Cardiac muscle cell (in vitro differentiated cells and primary cell): Measurements from ENCODE around the gene CSF2. TPM values are rescaled to one million over a fixed set of nuclear protein-coding genes. Genes with fewer than 3 reads are reported as not detected.

ENCODE experiments used
- DNase-seq, 2 donors: peaks; one replicate each; pipeline versions ENCODE4 v3.0.0 to v3.0.0-alpha.2; 2010 to 2017; ENCODE audit warnings: low read depth in 1 of 2, low spot score in 1 of 2
- H3K27ac ChIP-seq: fragments of 200-600 bp; sonication (generic); 2 replicates; pipeline ENCODE4 v1.5.1; 2016
- H3K27me3 ChIP-seq: fragments of 200-600 bp; sonication (generic); 2 replicates; pipeline ENCODE4 v1.6.0; 2016; ENCODE audit warnings: control low read depth
- H3K36me3 ChIP-seq: fragments of 200-600 bp; sonication (generic); 2 replicates; pipeline ENCODE4 v1.5.1; 2016; ENCODE audit warnings: control low read depth
- H3K4me1 ChIP-seq: fragments of 200-600 bp; sonication (generic); 2 replicates; pipeline ENCODE4 v1.8.1; 2017; ENCODE audit warnings: low read depth, mild to moderate bottlenecking, mixed run types
- H3K4me3 ChIP-seq: fragments of 200-600 bp; sonication (generic); 2 replicates; pipeline ENCODE4 v1.5.1; 2016; ENCODE audit warnings: mild to moderate bottlenecking
- H3K9me3 ChIP-seq: fragments of 200-600 bp; sonication (generic); 2 replicates; pipeline ENCODE4 v1.5.1; 2017; ENCODE audit warnings: low read depth, mild to moderate bottlenecking, control low read depth
- polyA plus RNA-seq: library from polyadenylated mRNA; unstranded; fragments of >200 nt; fragmentation: Nextera tagmentation; extraction: Ambion mirVana; gene quantifications from 2 replicates; pipeline ENCODE4 v1.2.1, GENCODE V29; 2016
- total RNA-seq: library from RNA; depleted of rRNA; stranded (reverse); fragments of >200 nt; gene quantifications from 2 replicates; pipeline ENCODE4 v1.2.3, GENCODE V29; 2016
- TF ChIP-seq, protein P1 (sequence below): IDR thresholded peaks from 2 replicates; pipeline ENCODE4 v1.5.1; 2012; ENCODE audit warnings: low read depth, mild to moderate bottlenecking, low read length

The CSF2 gene
- total and polyA plus RNA-seq, 2 experiments from 2014 or later, result not detected

DNA sequence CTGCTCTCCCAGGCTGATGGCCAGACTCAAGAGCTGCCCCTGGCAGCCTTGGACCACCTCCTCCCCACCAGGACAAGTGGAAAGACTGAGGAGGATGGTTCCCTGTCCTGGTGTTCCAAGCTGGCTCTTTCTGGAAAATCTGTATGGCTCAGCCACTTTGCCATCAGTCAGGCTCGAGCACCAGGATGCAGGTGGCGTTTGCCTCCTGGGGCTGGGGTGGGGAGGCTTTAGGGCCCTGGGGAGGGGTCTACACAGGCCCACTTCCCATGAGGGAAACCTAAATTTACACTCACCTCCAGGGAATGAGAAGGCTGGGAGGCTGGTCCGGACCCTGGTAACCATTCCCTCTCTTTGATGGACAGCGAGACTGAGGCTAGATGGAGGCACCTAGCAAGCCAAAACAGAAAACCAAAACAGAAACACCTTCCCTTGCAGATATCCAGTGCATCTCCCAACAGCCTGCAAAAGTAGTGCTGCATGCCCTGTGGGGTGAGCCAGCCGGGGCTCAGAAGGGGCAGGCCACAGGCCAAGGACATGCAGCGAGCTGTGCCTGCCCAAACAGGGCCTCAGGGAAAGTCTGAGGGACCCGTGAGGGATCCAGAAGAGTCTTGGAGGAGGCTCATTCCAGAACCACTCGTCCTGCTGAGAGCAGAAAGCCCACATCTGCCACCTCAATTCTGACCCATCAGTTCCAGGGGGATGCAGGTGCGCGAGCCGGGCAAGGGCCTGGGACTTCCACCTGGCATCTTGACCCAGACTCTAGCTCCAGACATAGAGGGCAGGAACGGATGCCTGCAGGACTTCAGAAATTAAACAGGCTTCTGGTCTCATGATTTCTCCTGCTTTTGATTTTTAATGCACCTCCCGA is 5.4 kb upstream of the CSF2 start:
- no peak overlapping the region for H3K4me3 ChIP-seq
- TF ChIP-seq, protein P1, sequence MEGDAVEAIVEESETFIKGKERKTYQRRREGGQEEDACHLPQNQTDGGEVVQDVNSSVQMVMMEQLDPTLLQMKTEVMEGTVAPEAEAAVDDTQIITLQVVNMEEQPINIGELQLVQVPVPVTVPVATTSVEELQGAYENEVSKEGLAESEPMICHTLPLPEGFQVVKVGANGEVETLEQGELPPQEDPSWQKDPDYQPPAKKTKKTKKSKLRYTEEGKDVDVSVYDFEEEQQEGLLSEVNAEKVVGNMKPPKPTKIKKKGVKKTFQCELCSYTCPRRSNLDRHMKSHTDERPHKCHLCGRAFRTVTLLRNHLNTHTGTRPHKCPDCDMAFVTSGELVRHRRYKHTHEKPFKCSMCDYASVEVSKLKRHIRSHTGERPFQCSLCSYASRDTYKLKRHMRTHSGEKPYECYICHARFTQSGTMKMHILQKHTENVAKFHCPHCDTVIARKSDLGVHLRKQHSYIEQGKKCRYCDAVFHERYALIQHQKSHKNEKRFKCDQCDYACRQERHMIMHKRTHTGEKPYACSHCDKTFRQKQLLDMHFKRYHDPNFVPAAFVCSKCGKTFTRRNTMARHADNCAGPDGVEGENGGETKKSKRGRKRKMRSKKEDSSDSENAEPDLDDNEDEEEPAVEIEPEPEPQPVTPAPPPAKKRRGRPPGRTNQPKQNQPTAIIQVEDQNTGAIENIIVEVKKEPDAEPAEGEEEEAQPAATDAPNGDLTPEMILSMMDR, result no peak
- H3K27me3 ChIP-seq, result no peaks in the 10 kb centered on the region
- H3K36me3 ChIP-seq, result no peaks in the 10 kb centered on the region
- H3K9me3 ChIP-seq, result no peaks in the 10 kb centered on the region
- DNase-seq, result no peak
- H3K27ac ChIP-seq, result no peak overlapping the region
- no peaks in the 10 kb centered on the region for H3K4me1 ChIP-seq

DNA sequence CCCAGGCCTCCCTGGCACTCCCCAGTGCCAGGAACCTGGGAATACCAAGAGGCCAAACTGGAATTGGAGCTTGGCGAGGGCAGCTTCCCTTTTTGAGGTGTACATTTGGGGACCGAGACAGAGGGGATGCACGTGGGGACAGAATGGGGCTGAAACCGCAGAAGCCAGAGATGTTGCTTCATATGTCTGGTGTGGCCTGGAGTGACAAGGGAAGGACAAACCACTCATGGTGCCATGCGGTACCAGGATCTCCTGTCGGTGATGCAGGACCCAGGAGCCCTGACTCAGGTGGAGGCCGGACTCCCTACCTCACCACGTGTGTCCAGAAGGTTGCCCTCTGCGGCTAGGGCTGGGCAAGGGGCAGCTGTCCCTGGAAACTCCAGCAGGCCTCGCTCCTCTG is 4.0 kb upstream of the CSF2 start:
- Histone ChIP-seq H3K9me3 (no peaks in the 10 kb centered on the region), H3K27ac (no peak overlapping the region), H3K4me3 (no peak overlapping the region), H3K4me1 (no peaks in the 10 kb centered on the region), H3K36me3 (no peaks in the 10 kb centered on the region), H3K27me3 (no peaks in the 10 kb centered on the region)
- no peak for DNase-seq
- TF ChIP-seq, protein P1, result no peak

DNA sequence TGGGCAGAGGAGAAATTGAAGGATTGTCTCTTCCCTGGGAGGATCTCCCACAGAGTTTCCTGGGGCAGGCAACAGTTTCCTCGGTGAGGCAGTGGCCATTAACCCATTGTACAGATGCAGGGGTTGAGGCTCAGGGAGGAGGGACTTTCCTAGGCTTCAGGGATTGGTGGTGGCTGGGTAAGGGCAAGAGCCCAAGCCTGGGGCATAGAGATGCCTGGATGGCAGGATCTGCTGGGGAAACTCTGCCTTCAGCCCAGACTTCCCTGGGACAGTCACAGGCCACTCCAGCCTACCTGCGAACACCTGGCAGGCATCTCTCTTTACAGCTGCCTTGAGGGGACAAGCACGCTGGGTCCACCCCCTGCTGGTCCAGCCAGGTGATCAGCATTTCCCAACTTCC is 3.6 kb upstream of the CSF2 start:
- Histone ChIP-seq H3K36me3 (no peaks in the 10 kb centered on the region), H3K27ac (no peak overlapping the region), H3K4me1 (no peaks in the 10 kb centered on the region), H3K4me3 (no peak overlapping the region), H3K9me3 (no peaks in the 10 kb centered on the region), H3K27me3 (no peaks in the 10 kb centered on the region)
- no peak for DNase-seq
- TF ChIP-seq, protein P1, result no peak

DNA sequence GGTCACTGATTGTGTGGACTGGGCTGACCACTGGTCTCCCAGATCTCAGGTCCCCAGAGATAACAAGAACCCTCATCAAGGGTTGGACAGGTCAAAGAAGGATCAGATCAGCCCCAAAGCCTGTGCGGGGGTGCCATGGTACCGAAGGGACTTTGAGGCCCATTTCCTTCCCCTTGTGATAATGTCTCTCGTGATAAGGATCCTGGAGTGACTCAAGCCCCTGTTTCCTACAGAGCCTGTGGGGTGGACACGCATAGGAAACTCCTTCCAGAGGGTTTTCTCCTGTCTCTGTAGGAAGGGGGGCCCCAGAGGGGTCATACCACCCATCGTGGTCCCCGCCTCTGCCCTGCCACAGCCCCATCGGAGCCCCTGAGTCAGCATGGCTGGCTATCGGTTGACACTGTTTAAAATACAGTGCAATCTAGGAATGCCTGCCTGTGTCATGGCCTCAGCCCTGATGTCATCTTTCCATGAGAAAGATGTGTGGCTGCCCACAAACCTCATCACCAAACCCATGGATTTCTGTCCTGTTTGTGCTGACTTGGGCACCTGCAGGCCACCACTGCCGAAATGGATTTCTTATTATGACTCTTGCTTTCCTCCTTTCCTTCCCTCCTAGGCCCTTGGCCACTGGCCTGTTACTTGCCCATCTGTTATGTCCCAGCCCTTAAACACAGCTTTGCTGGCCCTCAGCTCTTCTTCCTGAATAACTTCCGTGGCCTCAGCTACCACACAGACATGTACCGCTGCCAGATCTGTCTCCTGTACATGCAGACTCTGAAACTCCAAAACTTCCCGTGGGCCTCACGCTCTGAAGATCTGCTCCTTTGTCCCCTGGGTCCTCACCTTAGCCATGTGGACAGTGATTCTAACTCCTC is 2.9 kb upstream of the CSF2 start:
- TF ChIP-seq, protein P1, result no peak
- no peaks in the 10 kb centered on the region for H3K9me3 ChIP-seq
- DNase-seq, result peak in 1 of 2 donors; percentile 43
- no peak overlapping the region for H3K4me3 ChIP-seq
- H3K36me3 ChIP-seq, result no peaks in the 10 kb centered on the region
- H3K27ac ChIP-seq, result no peak overlapping the region
- no peaks in the 10 kb centered on the region for H3K4me1 ChIP-seq
- H3K27me3 ChIP-seq, result no peaks in the 10 kb centered on the region

DNA sequence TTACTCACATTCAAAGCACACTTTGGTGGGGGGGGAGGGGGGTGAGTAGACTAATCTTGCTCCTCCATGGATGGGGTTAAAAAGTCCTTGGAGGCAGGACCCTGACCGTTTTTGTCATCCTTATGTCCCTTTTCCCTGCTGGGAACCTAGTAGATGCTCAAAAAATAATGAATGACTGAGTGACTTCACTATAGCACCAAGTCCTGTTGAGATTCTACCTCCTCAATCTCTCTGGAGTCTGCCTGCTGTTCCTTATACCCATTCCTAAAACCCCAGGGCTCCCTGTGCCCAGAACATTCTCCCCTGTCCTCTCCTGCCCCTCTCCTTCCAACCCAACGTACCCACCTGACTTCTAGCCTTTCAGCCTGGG is 2.3 kb upstream of the CSF2 start:
- Histone ChIP-seq H3K27ac (no peak overlapping the region), H3K27me3 (no peaks in the 10 kb centered on the region), H3K4me1 (no peaks in the 10 kb centered on the region), H3K36me3 (no peaks in the 10 kb centered on the region), H3K9me3 (no peaks in the 10 kb centered on the region), H3K4me3 (no peak overlapping the region)
- DNase-seq, result no peak
- TF ChIP-seq, protein P1, result no peak
